ENCODE measurements around the gene WLS.

GRCh38 chr1:68230484-68230802 is 1.9 kb downstream of the WLS start:
- TF ChIP-seq, protein P1, sequence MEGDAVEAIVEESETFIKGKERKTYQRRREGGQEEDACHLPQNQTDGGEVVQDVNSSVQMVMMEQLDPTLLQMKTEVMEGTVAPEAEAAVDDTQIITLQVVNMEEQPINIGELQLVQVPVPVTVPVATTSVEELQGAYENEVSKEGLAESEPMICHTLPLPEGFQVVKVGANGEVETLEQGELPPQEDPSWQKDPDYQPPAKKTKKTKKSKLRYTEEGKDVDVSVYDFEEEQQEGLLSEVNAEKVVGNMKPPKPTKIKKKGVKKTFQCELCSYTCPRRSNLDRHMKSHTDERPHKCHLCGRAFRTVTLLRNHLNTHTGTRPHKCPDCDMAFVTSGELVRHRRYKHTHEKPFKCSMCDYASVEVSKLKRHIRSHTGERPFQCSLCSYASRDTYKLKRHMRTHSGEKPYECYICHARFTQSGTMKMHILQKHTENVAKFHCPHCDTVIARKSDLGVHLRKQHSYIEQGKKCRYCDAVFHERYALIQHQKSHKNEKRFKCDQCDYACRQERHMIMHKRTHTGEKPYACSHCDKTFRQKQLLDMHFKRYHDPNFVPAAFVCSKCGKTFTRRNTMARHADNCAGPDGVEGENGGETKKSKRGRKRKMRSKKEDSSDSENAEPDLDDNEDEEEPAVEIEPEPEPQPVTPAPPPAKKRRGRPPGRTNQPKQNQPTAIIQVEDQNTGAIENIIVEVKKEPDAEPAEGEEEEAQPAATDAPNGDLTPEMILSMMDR (conservative IDR thresholded peaks at IDR 0.05): no peak
- no peak for TF ChIP-seq EZH2 (IDR thresholded peaks at IDR 0.05; ENCODE audit: low read depth)
